Measurements from ENCODE around the gene STARD13.

DNA sequence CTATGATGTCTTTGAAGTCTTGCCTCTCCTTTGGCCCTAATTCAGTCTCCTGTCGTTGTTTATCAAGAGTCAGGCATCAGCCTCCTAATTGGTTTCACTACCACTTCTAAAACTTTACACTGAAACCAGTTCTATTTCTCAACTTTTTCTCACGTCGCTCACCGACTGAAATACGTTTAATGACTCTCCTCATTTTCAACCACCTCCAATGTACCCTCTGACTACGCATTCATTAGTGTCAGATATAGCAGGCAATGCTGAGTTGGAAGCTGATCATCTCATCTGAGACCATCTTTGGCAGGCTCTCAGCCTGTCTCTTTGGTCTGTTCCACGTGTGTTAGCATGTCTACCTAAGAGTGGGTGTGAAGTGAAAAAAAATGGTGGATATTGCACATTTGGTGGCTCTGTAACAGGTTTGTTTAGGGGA, 141.2 kb downstream of the STARD13 start:
- TF ChIP-seq, protein P1, sequence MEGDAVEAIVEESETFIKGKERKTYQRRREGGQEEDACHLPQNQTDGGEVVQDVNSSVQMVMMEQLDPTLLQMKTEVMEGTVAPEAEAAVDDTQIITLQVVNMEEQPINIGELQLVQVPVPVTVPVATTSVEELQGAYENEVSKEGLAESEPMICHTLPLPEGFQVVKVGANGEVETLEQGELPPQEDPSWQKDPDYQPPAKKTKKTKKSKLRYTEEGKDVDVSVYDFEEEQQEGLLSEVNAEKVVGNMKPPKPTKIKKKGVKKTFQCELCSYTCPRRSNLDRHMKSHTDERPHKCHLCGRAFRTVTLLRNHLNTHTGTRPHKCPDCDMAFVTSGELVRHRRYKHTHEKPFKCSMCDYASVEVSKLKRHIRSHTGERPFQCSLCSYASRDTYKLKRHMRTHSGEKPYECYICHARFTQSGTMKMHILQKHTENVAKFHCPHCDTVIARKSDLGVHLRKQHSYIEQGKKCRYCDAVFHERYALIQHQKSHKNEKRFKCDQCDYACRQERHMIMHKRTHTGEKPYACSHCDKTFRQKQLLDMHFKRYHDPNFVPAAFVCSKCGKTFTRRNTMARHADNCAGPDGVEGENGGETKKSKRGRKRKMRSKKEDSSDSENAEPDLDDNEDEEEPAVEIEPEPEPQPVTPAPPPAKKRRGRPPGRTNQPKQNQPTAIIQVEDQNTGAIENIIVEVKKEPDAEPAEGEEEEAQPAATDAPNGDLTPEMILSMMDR (IDR thresholded peaks at IDR 0.05), result no peak
- TF ChIP-seq POLR2A (IDR thresholded peaks at IDR 0.05), result no peak
